Femur (tissue), 1 donor: ENCODE results near the gene NTN1.

Experiments
- DNase-seq: peaks from one replicate; pipeline ENCODE4 v3.0.0-alpha.2; 2017

Gene NTN1

DNA sequence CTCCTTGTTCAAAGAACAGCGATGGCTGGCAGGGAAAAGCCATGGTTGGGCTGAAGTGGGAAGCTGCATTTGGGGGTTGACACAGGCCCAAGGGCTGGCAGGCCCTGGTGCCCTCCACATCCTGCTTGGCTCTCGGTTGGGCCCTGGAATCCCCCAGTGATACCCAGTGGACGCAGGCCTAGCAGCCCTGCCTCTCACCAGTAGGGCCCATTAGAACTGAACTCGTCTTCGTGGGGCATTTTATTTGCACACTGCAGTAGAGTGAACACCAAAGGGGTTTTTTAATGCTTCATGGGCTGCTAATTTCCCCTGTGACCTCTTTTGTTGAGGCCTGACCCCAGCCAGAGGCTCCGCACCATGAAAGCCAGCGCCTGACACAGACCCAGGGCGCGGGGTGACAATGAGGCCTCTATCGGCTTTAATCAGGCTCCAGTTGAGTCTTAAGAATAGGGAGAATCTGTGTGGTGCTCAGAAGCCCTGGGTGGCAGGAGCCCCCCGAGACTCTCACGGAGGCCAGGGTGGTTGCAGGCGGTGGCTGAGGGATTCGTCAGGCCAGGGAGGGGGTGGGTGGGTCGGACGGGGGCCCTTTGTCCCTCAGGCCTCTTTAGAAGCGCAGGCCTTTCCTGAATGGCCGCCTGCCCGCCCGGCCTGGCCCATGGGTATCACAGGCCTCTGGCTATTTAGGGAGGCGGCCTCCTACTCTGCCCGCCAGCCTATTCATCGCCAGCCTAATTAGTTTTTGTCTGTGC lies 199.3 kb downstream of the NTN1 start:
- no peak for DNase-seq

DNA sequence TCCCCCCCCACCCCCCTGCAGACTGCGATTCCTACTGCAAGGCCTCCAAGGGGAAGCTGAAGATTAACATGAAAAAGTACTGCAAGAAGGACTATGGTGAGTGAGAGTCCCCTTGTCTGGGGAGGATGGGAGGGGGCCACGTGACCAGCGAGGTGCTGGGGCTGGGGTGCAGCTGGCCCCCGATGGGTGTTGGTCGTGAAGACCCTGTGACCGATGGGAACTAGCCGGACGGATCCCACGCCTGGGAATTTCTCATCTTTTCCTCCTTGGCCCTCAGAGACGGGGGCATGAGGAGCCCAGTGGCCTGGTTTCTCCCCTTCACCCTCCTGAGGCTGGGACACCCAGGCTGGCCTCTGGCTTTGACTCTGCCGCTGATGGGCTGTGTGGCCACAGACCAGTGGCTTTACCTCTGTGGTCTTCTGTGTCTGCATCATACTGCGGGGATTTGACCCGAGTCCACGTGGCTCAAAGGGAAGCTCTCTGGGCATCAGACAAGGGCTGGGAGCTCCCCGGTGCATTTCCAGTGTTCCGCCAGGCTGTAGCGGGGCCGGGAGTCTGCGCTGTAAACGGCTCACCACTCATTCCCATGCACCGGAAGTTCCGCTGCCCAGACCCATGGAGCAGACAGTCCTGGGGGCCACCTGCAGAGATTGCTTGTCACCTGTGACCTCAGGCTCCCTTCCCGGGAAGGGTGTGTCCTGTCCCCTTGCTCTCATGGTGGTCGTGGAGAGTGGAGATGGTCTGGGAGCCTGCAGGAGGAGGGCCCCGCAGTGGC lies 200.0 kb downstream of the NTN1 start:
- DNase-seq, result no peak

DNA sequence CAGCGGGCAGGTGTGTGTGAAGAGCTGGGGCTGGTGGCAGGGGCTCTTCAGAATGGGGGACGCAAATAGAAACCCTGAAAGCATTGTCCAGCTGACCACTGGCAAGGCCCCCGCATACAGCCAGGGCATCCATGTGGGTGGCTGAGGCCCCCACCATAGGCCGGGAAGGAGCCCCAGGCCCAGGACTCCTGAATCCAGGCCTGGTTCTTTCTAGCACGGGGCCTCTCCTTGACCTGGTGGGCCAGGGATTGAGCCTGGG lies 200.5 kb downstream of the NTN1 start:
- DNase-seq, result no peak

DNA sequence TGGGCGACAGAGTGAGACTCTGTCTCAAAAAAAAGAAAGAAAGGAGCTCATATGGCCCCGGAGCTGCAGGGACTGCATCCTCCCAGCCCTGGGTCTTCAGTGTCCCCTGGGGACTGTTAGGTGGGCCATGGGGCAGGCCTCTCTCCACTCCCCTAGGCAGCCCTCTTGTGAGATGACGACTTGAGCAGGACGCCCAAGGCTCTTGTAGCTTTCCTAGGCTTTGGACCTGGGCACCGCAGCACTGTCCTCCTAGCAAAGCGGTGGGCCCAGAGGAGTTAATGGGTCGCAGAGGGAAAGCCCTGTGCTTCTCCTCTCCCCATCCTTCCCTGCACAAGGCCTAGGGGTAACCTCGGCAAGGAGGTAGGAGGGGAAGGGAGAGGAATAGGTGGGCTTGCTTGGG lies 202.2 kb downstream of the NTN1 start:
- no peak for DNase-seq

DNA sequence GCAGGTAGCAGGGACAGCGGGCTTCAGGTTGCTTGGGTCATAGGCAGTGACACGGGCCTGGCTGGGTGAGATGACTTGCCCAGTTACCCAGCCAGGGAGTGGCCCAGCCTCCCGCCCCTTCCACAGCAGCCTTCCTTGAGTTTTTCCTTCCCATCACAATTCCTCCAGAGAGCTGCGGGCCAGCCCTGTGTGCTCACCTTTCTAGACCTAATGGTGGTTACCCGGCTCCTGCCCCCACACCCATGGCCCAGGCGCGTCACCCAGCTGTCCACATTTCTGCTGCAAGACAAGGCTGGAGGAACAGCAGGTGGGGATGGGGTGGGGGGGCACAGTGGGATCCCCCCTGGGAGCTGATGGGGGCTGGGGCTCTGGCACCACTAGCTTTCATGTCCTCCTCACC lies 203.2 kb downstream of the NTN1 start:
- DNase-seq, result no peak

DNA sequence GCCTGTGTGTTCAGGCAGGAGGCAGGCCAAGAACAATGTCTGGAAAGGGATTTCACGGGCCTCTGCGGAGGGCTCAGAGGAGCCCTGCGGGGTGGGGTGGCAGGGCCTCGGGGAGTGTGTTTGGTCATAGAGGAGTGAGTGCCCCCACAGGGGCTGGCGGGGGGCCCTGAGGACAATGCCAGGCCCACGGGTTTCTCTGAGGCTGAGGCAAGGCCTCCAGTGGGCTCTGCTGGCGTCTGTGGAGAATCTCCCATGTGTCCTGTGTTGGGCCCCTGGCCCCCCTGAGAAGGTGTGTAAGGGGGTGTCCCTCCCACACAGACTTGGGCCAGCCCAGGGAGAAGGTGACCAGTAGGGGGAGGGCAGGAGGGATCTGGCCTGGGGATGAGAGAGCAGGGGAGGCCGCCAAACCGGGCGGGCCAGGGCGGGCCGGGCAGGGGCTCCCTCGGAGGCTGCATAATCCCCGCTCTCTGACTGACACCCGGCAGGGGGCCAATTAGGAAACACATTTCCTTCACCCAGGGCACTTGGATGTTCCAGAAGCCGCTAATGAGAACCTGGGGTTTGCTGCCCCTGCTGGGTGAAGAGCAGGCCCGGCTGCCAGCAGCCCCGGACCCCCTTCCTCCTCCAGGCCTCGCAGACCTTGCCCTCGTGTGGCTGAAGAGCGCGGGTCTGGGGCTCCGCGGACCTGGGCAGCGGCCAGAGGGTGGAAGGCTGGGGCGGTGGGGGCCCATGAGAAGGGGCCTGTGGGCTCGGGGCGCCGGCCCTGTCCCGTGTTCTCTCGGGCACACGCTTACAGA lies 204.2 kb downstream of the NTN1 start:
- no peak for DNase-seq

DNA sequence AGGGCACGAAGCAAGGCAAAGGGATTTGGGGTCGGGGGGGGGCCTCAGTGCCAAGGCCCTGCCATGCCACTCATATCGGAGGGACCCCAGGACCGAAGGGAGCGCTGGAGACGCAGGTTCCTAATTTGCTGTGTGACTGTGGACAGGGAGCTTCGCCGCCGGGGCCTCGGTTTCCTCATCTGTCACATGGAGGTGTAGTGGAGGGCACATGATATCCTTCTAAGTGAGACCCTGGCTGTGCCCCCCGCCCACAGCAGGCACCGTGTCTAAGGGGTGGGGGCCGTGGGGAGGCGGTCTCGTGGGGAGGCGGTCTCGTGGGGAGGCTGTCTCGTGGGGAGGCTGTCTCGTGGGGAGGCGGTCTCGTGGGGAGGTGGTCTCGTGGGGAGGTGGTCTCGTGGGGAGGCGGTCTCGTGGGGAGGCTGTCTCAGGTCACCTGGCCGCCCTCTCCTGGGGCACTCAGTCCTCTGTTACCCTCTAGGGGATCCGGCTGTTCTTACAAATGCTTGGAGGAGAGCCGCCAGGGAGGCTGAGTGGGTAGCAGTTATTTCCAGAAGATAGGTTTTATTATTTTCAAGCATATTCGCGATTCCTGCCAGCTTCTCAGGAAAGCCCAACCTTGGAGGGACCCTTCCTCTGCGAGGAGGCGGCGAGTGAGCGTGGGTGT lies 205.0 kb downstream of the NTN1 start:
- DNase-seq, result no peak

DNA sequence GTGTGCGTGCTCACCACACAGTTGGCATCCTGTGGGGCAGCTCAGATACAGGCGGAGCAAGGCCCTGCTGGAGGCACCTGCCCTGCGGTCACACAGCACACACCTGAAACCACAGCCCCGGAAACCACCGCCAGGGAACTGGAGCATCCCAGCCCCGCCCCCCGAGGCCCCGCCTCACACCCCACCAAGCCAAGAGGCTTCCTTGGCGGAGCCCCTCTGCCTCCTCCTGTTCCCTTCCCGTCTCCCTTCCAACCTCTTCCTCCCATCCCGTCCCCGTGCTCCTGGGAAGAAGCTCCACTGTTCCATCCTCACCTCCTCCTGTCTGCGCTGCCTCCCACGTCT lies 205.5 kb downstream of the NTN1 start:
- no peak for DNase-seq

DNA sequence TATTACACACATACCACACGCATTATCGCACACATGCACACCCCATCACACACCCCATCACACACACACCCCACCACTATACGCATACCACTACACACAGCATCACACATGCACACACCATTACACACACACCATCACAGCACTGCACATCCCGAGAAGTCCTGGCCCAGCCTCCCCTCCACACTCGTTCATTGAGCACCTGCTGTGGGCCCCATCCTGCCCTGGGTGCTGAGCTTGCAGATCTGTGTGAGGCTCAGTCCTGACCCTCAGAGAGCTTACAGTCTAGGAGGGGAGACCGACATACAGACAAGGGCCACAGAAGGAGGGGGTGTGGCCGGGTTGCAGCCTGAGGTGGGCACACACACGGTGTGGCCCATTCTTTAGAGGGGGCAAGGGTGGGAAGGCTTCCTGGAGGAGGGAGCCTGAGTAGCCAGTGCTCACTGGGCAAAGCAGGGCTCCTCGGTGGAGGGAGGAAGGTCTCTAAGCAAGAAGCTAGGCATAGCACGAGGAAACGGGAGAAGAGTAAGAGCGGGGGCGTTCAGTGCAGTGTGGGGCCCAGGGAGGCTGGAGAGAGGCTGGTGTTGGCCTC lies 206.6 kb downstream of the NTN1 start:
- DNase-seq, result no peak

DNA sequence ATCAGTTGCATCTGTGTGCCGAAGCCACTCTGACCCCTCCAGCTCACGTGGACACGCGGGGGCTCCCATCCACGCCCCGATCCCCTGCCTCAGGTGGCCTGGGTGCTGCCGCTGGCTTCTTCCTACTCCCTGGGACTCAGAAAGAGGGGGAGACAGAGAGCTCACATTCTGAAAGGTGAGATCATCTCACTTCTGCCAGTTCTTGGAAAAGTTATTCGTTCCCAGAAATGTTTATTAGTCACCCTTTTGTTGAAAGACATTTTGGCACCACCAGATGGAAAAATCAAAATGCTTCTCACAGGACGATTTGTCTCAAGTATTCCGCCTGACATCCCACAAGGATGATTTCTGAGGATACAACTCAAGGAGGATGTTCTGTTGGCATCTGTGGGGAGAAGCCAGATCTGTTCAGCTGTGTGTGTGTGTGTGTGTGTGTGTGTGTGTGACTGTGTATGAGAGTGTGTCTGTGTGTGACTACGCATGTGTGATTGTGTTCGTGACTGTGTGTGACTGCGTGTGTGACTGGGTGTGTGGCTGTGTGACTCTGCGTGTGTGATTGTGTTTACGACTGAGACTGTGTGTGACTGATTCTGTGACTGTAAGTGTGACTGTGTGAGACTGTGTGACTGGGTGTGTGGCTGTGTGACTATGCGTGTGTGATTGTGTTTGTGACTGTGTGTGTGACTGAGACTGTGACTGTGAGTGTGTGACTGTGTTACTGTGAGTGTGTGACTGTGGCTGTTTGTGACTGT lies 207.3 kb downstream of the NTN1 start:
- peak; percentile 56 for DNase-seq

DNA sequence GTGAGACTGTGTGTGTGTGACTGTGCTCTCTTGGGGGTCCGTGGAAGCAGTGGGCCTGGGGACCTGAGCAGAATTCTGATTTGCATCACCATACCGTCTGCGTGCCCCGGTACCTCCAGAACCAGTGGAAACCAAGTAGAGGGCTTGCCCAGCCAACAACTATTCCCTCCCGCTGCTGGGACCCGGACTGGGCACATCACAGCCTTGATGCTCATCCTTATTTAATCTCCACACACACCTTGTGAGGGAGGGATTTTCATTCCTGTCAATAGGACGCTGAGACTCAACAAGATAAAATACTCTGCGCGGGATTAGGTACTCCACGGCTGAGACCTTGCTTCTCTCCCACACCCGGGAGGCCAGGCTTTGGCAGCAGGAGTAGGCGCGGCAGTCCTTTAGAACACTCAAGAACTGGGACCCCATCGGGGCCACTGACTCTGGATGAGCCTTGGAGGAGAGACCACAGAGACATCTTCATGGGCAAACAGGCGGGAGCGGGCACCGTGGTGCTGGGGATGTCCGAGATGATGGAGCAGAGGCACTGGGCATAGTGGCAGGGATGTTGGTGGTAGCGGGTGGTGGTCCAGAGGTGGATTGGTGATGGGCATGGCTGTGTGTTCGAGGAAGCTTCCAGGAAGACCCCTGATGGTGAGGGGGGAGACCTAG lies 208.0 kb downstream of the NTN1 start:
- no peak for DNase-seq

DNA sequence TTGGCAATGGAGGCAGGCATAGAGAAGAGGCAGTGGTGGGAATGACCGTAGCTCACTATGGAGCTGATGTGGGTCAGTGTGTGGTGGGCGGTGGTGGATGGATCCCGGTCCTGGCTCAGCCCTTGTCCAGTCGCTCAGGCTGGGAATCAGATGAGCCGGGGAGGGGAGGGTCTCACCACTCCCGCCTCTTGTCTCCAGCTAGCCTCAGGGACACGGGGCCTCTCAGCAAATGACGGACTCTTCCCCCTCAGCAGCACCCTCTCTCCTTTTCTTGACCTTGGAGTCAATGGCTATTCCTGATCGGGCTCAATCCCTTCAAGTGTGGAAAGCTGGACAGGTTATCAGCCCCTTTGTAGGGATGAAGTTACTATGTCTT lies 208.5 kb downstream of the NTN1 start:
- no peak for DNase-seq

DNA sequence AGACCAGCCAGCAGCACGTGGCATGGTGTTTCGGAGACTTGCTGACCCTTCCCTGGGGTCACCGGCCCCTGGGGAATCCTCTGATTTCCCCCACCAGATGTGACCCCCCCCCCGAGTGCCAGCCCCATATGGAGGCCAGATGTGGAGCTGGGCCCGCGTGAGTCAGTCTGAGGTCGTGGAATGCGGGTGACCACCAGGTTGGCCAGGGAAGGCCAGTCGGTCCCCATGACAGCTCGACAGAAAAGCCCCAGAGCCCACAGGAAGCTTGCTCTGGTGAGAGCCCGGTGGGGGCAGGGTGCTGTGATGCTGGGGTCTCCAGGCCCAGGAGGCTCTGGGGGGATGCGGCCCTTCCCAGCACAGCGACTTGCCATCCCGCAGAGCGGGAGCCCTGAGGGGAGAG lies 209.0 kb downstream of the NTN1 start:
- DNase-seq, result no peak

DNA sequence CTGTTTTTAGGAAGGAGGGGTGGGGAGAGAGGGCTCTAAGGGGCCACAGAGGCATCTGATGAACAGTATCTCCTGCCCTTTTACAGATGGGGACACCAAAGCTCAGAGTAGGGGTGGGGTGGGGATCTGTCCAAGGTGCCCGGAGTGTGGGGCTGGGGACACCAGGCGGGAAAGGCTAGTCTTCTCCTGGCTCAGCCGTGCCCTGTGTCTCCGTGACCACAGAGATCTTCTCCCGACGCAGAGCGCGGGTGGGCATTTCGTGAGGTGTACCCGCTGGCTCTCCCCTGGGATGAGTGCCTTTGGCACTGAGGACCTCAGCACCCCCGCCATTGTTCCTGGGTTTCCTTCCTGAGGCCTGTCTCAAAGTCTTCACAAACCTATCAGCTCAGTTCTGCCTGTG lies 209.6 kb downstream of the NTN1 start:
- no peak for DNase-seq

DNA sequence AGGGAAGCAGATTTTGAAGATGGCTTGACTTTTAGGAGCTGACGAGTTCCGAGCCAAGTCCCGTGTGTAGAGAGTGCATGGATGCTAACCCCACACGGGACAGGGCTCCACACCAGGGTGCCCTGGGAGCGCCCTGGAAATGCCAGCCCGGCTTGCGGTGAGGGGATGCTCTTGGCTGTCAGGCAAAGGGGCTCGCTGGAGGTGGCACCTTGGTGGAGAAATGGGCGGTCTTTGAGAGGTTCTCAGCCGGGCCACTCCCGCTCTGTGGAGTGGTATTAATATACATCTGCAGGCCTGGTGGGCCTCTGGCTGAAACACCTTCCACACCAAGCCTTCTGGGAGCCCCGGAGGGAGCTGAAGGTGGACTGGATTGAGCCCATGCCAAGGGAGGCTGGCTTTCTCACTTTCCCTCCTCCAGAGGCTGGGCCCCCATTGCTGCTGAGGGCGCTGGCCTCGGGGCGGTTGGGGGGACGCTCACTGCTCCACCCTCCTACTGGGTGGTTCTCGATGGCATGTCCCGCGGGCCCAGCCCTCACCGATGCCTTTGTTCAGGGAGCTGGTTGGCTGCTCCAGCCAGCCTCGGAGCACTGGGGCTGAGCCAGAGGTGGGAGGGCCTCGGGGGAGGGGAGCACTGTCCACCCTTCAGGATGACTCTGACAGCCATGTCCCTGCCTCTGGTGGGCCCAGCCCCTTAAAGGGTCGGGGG lies 210.3 kb downstream of the NTN1 start:
- no peak for DNase-seq

DNA sequence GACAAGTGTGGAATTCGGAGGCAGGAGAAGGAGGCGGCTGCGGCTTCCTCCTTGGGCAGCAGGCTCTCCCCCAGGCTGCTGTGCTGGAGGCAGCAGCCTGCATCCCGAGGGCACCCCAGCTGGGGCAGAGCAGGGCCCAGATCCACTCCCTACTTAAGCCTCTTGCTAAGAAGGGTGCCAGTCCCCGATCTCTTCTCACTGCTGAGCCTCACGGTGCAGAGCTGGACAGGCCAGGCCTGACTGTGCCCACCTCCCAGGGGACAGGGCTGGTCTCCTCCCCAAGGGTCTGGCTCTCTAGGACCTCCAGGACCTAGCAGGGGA lies 210.8 kb downstream of the NTN1 start:
- DNase-seq, result no peak

DNA sequence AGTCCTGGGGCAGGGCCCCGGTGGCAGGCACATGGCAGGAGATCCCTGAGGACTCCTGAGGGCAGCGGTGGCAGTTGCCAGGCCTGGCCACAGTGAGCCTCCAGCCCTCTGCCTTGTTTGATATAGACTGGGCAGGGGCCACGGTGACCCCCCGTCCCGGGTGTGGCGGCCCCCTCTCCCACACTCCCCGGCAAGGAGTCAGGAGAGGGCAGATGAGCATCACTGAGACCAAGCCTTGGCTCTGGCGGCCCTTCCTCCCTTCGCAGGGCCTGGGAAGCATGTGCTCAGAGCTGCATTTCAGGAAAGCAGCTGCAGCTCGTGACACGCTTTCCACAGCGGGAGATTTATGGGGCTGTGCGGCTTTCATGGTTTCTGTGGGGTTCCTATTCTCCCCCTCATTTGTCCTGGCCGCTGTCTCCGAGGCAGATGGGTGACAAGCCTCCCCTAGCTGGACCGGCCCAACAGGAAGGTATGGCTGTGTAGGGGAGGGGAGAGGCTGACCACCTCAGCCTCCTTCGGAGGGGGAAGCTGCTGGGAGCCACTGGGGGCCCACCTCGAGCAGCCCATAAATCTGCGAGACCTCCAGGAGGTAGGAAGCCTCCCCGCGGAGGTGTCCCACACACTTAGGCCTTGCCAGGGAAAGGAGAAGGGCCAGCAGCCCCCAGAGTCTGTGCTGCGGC lies 211.4 kb downstream of the NTN1 start:
- DNase-seq, result peak; percentile 77

DNA sequence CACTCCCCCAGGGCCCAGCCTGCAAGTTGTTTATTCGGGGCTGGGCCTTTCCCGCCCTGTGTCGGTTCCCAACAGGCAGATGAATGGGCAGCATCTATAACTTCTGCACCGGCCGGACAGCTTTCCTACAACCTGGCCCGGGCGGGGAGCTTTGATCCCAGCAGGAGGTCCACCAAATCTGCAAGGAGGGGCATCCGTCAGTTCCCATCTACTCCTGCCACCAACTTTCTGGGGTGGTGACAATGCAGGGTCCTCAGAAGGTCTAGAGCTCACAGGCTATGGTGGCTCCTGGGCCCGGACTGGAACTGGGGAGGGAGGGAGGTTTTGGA lies 211.9 kb downstream of the NTN1 start:
- DNase-seq, result no peak

DNA sequence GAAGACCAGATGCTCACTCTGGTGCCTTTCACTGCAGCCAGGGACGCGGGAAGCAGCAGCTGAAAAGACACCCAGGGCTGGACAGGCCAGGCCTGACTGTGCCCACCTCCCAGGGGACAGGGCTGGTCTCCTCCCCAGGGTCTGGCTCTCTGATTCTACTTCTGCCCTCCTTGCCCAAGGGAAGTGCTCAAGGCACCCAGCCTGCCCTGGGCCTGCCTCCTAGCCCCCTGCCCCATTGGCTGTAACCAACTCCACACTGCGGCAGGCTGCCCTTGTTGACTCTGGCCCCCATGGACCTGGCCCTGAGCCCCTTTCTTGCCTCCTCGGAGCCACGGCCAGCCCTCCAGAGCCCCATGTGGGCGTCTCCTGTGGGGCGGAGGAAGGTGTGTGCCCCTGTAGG lies 212.5 kb downstream of the NTN1 start:
- DNase-seq, result no peak

DNA sequence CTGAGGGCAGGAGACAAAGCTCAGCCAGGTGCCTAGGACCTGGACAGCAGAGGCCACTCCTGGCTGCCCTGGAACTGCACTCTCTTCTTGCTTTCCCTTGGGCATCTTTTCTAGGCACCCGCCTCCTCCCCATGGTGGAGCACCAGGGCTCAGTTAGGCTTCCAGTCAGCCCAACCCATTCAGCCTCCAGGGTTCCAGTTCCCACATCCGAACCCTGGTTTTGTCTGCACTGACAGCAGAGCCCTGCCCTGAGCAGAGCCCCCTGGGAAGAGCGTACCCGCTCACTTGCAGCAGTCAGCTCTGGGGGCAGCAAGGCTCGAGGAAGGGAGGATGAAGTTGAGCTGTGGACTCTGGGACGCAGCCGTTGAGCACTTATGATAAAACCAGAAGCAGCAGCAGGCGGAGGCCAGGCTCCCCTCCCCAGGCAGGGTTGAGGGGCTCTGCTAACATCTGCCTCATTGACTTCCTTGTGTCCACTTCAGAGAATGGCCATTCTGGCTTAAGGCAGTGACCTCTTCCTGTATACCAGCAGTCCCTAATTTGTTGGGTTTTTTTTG lies 213.2 kb downstream of the NTN1 start:
- DNase-seq, result no peak

DNA sequence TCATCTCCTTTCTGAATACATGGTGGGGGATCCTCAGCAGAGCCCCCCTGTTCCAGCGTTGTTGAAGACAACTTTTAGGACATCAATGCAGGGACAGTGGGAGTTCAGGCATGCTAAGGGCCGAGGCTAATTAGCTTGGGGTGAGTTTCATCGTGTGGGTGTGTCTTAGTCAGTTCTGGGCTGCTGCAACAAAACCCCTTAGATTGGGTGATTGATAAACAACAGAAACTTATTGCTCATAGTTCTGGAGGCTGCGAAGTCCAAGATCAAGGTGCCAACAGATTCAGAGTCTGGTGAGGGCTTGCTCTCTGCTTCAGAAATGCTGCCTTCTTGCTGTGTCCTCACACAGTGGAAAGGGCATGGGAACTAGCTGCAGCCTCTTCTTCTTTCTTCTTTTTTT lies 214.0 kb downstream of the NTN1 start:
- no peak for DNase-seq
